HEK293 (cell line): ENCODE data around the gene DPP6.

Experiments used
- CTCF ChIA-PET: fragments of 350-600 bp; formaldehyde crosslinking; extraction: SDS; loops from one replicate; lab custom pipeline; 2021; ENCODE audit warnings: antibody characterized with exemption; lab: Yijun Ruan, JAX
- POLR2A ChIA-PET: fragments of 300-600 bp; formaldehyde crosslinking; extraction: SDS; loops from one replicate; lab custom pipeline; 2020; ENCODE audit warnings: antibody characterized with exemption, inconsistent platforms; lab: Yijun Ruan, JAX
- H3K27ac ChIP-seq: fragments of 200-500 bp; sonication (Bioruptor generic); 2 replicates; pipeline ENCODE4 v1.5.1; 2014; ENCODE audit warnings: low read depth, low read length, control low read depth, inconsistent platforms; ENCODE audit errors: extremely low read depth
- H3K36me3 ChIP-seq, 2 experiments: fragments of 200-500 bp in 1 of 2; sonication (Bioruptor generic) in 1 of 2; 1 replicate in 1 of 2; 2 replicates in 1 of 2; pipeline ENCODE4 v1.5.1; 2014 to 2017; ENCODE audit warnings: inconsistent platforms in 2 of 2, low read length in 2 of 2; ENCODE audit not compliant: control insufficient read depth in 2 of 2, insufficient read depth in 1 of 2
- H3K4me1 ChIP-seq: fragments of 200-500 bp; sonication (Bioruptor generic); 2 replicates; pipeline ENCODE4 v1.5.1; 2014; ENCODE audit warnings: mild to moderate bottlenecking, low read length, inconsistent platforms; ENCODE audit not compliant: control insufficient read depth, insufficient read depth
- H3K4me3 ChIP-seq: 2 replicates; pipeline ENCODE4 v1.5.1; 2011; ENCODE audit warnings: low read depth, mild to moderate bottlenecking, control low read depth, low read length, moderate library complexity
- H3K9me3 ChIP-seq: fragments of 200-500 bp; sonication (Bioruptor generic); 2 replicates; pipeline ENCODE4 v1.5.1; 2014; ENCODE audit warnings: low read depth, low read length, inconsistent platforms; ENCODE audit not compliant: control insufficient read depth, insufficient read depth
- HOXD13 ChIP-seq: sonication (generic); formaldehyde crosslinking; IDR thresholded peaks from 2 replicates; pipeline ENCODE4 v1.8.0; 2022; ENCODE audit warnings: missing genetic modification reagents, borderline replicate concordance
- KLF7 ChIP-seq: fragments of 450-650 bp; formaldehyde crosslinking; IDR thresholded peaks from 2 replicates; pipeline ENCODE4 v1.5.1; 2016; ENCODE audit warnings: missing biosample characterization, missing genetic modification characterization, borderline replicate concordance
- KLF9 ChIP-seq: fragments of 450-650 bp; formaldehyde crosslinking; IDR thresholded peaks from 2 replicates; pipeline ENCODE4 v1.5.1; 2016; ENCODE audit warnings: missing biosample characterization, missing genetic modification characterization, low read depth
- YY1 ChIP-seq: fragments of 450-650 bp; formaldehyde crosslinking; IDR thresholded peaks from 2 replicates; pipeline ENCODE4 v1.5.1; 2018; ENCODE audit warnings: missing biosample characterization, missing genetic modification characterization
- ZBTB7A ChIP-seq: fragments of 450-650 bp; formaldehyde crosslinking; IDR thresholded peaks from 2 replicates; pipeline ENCODE4 v1.5.1; 2016; ENCODE audit warnings: low read depth, missing biosample characterization, missing genetic modification characterization
- ZNF140 ChIP-seq: fragments of 450-650 bp; formaldehyde crosslinking; IDR thresholded peaks from 2 replicates; pipeline ENCODE4 v1.5.1; 2016; ENCODE audit warnings: missing biosample characterization, missing genetic modification characterization
- ZNF175 ChIP-seq: fragments of 450-650 bp; formaldehyde crosslinking; IDR thresholded peaks from 2 replicates; pipeline ENCODE4 v1.5.1; 2016; ENCODE audit warnings: missing biosample characterization, missing genetic modification characterization
- ZNF223 ChIP-seq: fragments of 450-650 bp; formaldehyde crosslinking; IDR thresholded peaks from 2 replicates; pipeline ENCODE4 v1.5.1; 2016; ENCODE audit warnings: missing biosample characterization, missing genetic modification characterization
- ZNF274 ChIP-seq, 2 experiments: fragments of 200-500 bp in 1 of 2; fragments of 450-650 bp in 1 of 2; sonication (Bioruptor generic) in 1 of 2; formaldehyde crosslinking in 1 of 2; IDR thresholded peaks; 2 replicates each; pipeline versions ENCODE4 v1.5.1 to v1.6.1; 2014 to 2016; ENCODE audit warnings: borderline replicate concordance in 1 of 2, inconsistent platforms in 1 of 2, low read length in 1 of 2, missing biosample characterization in 1 of 2, missing genetic modification characterization in 1 of 2
- ZNF292 ChIP-seq: fragments of 450-650 bp; formaldehyde crosslinking; IDR thresholded peaks from 2 replicates; pipeline ENCODE4 v1.5.1; 2016; ENCODE audit warnings: low read depth, missing biosample characterization, missing genetic modification characterization, borderline replicate concordance
- ZNF302 ChIP-seq: fragments of 450-650 bp; formaldehyde crosslinking; IDR thresholded peaks from 2 replicates; pipeline ENCODE4 v1.5.1; 2016; ENCODE audit warnings: missing biosample characterization, missing genetic modification characterization, low read depth
- ZNF394 ChIP-seq: fragments of 450-650 bp; formaldehyde crosslinking; IDR thresholded peaks from 2 replicates; pipeline ENCODE4 v1.5.1; 2016; ENCODE audit warnings: missing biosample characterization, missing genetic modification characterization, mild to moderate bottlenecking, moderate library complexity, borderline replicate concordance
- ZNF426 ChIP-seq: fragments of 450-650 bp; formaldehyde crosslinking; IDR thresholded peaks from 2 replicates; pipeline ENCODE4 v1.5.1; 2017; ENCODE audit warnings: missing biosample characterization, missing genetic modification characterization, mild to moderate bottlenecking, inconsistent platforms, moderate library complexity
- ZNF529 ChIP-seq: fragments of 450-650 bp; formaldehyde crosslinking; IDR thresholded peaks from 2 replicates; pipeline ENCODE4 v1.5.1; 2017; ENCODE audit warnings: missing genetic modification characterization, missing biosample characterization; ENCODE audit not compliant: insufficient replicate concordance
- ZNF658 ChIP-seq: fragments of 450-650 bp; formaldehyde crosslinking; IDR thresholded peaks from 2 replicates; pipeline ENCODE4; 2016; ENCODE audit warnings: missing biosample characterization, missing genetic modification characterization
- ZNF747 ChIP-seq: fragments of 450-650 bp; formaldehyde crosslinking; IDR thresholded peaks from 2 replicates; pipeline ENCODE4 v1.5.1; 2016; ENCODE audit warnings: missing biosample characterization, missing genetic modification characterization
- ZSCAN18 ChIP-seq: fragments of 450-650 bp; formaldehyde crosslinking; IDR thresholded peaks from 2 replicates; pipeline ENCODE4 v1.5.1; 2016; ENCODE audit warnings: missing biosample characterization, missing genetic modification characterization
- ZSCAN23 ChIP-seq: fragments of 450-650 bp; formaldehyde crosslinking; IDR thresholded peaks from 2 replicates; pipeline ENCODE4 v1.5.1; 2016; ENCODE audit warnings: missing biosample characterization, missing genetic modification characterization
- TF ChIP-seq, protein P1 (sequence below): fragments of 450-650 bp; formaldehyde crosslinking; IDR thresholded peaks from 2 replicates; pipeline ENCODE4 v1.5.1; 2016; ENCODE audit warnings: missing biosample characterization, missing genetic modification characterization

Gene DPP6

GRCh38 chr7:154653281-154653680, 601.1 kb downstream of the DPP6 start:
- TF ChIP-seq ZNF658 (tag by site-specific recombination) (no peak), ZNF747 (tag by site-specific recombination) (no peak), ZNF140 (tag by site-specific recombination) (no peak), ZNF292 (no peak), ZSCAN18 (tag by site-specific recombination) (no peak), ZNF302 (no peak), ZNF394 (tag by site-specific recombination) (no peak), YY1 (tag by site-specific recombination) (no peak), KLF9 (tag by site-specific recombination) (no peak), ZNF223 (tag by site-specific recombination) (no peak), ZNF175 (no peak), HOXD13 (no peak)
- TF ChIP-seq, protein P1, sequence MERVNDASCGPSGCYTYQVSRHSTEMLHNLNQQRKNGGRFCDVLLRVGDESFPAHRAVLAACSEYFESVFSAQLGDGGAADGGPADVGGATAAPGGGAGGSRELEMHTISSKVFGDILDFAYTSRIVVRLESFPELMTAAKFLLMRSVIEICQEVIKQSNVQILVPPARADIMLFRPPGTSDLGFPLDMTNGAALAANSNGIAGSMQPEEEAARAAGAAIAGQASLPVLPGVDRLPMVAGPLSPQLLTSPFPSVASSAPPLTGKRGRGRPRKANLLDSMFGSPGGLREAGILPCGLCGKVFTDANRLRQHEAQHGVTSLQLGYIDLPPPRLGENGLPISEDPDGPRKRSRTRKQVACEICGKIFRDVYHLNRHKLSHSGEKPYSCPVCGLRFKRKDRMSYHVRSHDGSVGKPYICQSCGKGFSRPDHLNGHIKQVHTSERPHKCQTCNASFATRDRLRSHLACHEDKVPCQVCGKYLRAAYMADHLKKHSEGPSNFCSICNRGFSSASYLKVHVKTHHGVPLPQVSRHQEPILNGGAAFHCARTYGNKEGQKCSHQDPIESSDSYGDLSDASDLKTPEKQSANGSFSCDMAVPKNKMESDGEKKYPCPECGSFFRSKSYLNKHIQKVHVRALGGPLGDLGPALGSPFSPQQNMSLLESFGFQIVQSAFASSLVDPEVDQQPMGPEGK (tag by site-specific recombination): no peak
- Histone ChIP-seq H3K9me3 (no peaks in the 10 kb centered on the region), H3K4me1 (no peaks in the 10 kb centered on the region), H3K4me3 (no peak overlapping the region), H3K27ac (no peak overlapping the region), H3K36me3 (no peaks in the 10 kb centered on the region)
- CTCF ChIA-PET: no interaction called here
- POLR2A ChIA-PET: no interaction called here

DNA sequence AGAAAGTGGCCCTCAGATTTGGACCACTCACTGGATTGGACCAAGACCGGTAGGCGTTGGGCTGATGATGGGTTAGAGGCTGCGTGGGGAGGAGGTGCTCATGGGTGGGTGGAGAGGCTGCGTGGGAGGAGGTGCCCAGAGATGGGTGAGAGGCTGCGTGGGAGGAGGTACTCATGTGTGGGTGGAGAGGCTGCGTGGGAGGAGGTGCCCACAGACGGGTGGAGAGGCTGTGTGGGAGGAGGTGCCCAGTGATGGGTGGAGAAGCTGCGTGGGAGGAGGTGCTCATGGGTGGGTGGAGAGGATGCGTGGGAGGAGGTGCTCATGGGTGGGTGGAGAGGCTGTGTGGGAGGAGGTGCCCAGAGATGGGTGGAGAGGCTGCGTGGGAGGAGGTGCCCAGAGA, 604.4 kb downstream of the DPP6 start:
- Histone ChIP-seq H3K9me3 (no peaks in the 10 kb centered on the region), H3K4me1 (no peaks in the 10 kb centered on the region), H3K4me3 (no peak overlapping the region), H3K36me3 (no peaks in the 10 kb centered on the region), H3K27ac (no peak overlapping the region)
- CTCF ChIA-PET: no interaction called here
- POLR2A ChIA-PET: no interaction called here
- TF ChIP-seq ZNF426 (tag by site-specific recombination): no peak
- no peak for TF ChIP-seq KLF7 (tag by site-specific recombination)

GRCh38 chr7:154666768-154667167, 614.6 kb downstream of the DPP6 start:
- CTCF ChIA-PET: no interaction called here

More at GRCh38 chr7:154666768-154667167, 614.6 kb downstream of the DPP6 start:
- Histone ChIP-seq H3K27ac (no peak overlapping the region), H3K4me3 (no peak overlapping the region), H3K9me3 (no peaks in the 10 kb centered on the region), H3K4me1 (no peaks in the 10 kb centered on the region), H3K36me3 (no peaks in the 10 kb centered on the region)
- POLR2A ChIA-PET: no interaction called here
- TF ChIP-seq ZSCAN23 (no peak), ZNF274 (IDR thresholded peaks at IDR 0.05; ENCODE audit: low read length) (no peak), ZNF274 (tag by site-specific recombination; IDR thresholded peaks at IDR 0.05; ENCODE audit: borderline replicate concordance) (no peak), ZBTB7A (tag by site-specific recombination) (no peak), ZNF529 (tag by site-specific recombination) (no peak)
